WTC11 (cell line): ENCODE data around the gene OPN1SW. TPM values are rescaled to one million over a fixed set of nuclear protein-coding genes. Genes with fewer than 3 reads are reported as not detected.

ENCODE experiments used
- ATAC-seq: fragments of 200-7000 bp; cut with Tn5 transposase; 2 replicates; pipeline ENCODE4 v1.10.0; 2021; ENCODE audit warnings: mild to moderate bottlenecking, moderate library complexity
- CTCF ChIA-PET: fragments of 300-600 bp; sonication (Branson Sonifier 250); formaldehyde crosslinking; loops from one replicate; lab custom pipeline; 2021; ENCODE audit warnings: antibody characterized with exemption; lab: Charles Lee
- POLR2A ChIA-PET: fragments of 350-600 bp; sonication (Branson Sonifier 250); formaldehyde crosslinking; loops from one replicate; lab custom pipeline; 2021; ENCODE audit warnings: antibody characterized with exemption; lab: Charles Lee
- DNase-seq: peaks from one replicate; pipeline ENCODE4 v3.0.0; 2021; ENCODE audit warnings: low spot score
- H3K27ac Mint-ChIP-seq: 2 replicates; pipeline ENCODE4 v1.8.0; 2021; ENCODE audit warnings: mixed read lengths
- H3K27me3 Mint-ChIP-seq: 2 replicates; pipeline ENCODE4 v1.8.0; 2021; ENCODE audit warnings: low read depth, mild to moderate bottlenecking, moderate library complexity, mixed read lengths
- H3K36me3 Mint-ChIP-seq: 2 replicates; pipeline ENCODE4 v1.8.0; 2021; ENCODE audit warnings: mixed read lengths
- H3K4me1 Mint-ChIP-seq: 2 replicates; pipeline ENCODE4 v1.8.0; 2022; ENCODE audit warnings: mixed read lengths
- H3K4me3 Mint-ChIP-seq: 2 replicates; pipeline ENCODE4 v1.8.0; 2021; ENCODE audit warnings: mild to moderate bottlenecking, moderate library complexity, mixed read lengths
- H3K9me3 Mint-ChIP-seq: 2 replicates; pipeline ENCODE4 v1.8.0; 2021; ENCODE audit warnings: mixed read lengths
- CREM ChIP-seq: sonication (generic); formaldehyde crosslinking; IDR thresholded peaks from 2 replicates; pipeline ENCODE4 v1.8.1; 2022; ENCODE audit warnings: mild to moderate bottlenecking, missing genetic modification reagents, moderate library complexity
- EMX1 ChIP-seq: fragments of 250-450 bp; sonication (Bioruptor Pico); IDR thresholded peaks from 2 replicates; pipeline ENCODE4 v1.8.0; 2021; ENCODE audit warnings: mild to moderate bottlenecking
- ESRRA ChIP-seq: sonication (generic); formaldehyde crosslinking; IDR thresholded peaks from 2 replicates; pipeline ENCODE4 v1.8.1; 2022; ENCODE audit warnings: mild to moderate bottlenecking, missing genetic modification reagents, borderline replicate concordance
- FOXJ3 ChIP-seq: sonication (generic); formaldehyde crosslinking; IDR thresholded peaks from 2 replicates; pipeline ENCODE4 v1.9.0; 2021; ENCODE audit warnings: missing genetic modification reagents, mild to moderate bottlenecking, borderline replicate concordance
- GABPB1 ChIP-seq: sonication (generic); formaldehyde crosslinking; IDR thresholded peaks from 2 replicates; pipeline ENCODE4 v1.8.1; 2023; ENCODE audit warnings: mild to moderate bottlenecking, missing genetic modification reagents
- GTF2I ChIP-seq: fragments of 250-450 bp; sonication (Bioruptor Pico); conservative IDR thresholded peaks from 2 replicates; pipeline ENCODE4 v1.4.0; 2021; ENCODE audit warnings: mild to moderate bottlenecking
- NR3C1 ChIP-seq: sonication (generic); formaldehyde crosslinking; conservative IDR thresholded peaks from 2 replicates; pipeline ENCODE4 v1.8.1; 2023; ENCODE audit warnings: low read depth, mild to moderate bottlenecking, missing genetic modification reagents
- ZNF232 ChIP-seq: sonication (generic); formaldehyde crosslinking; IDR thresholded peaks from 2 replicates; pipeline ENCODE4 v1.8.0; 2022; ENCODE audit warnings: mild to moderate bottlenecking, missing genetic modification reagents
- total RNA-seq: library from RNA; stranded (reverse); gene quantifications from 3 replicates; pipeline ENCODE4 v1.2.3, GENCODE V29; 2021
- TF ChIP-seq, protein P1 (sequence below): sonication (generic); formaldehyde crosslinking; IDR thresholded peaks from 2 replicates; pipeline ENCODE4 v1.8.1; 2022; ENCODE audit warnings: mild to moderate bottlenecking, missing genetic modification reagents, moderate library complexity, borderline replicate concordance
- TF ChIP-seq, protein P2 (sequence below): sonication (generic); formaldehyde crosslinking; IDR thresholded peaks from 2 replicates; pipeline ENCODE4 v1.8.0; 2022; ENCODE audit warnings: mild to moderate bottlenecking, missing genetic modification reagents
- TF ChIP-seq, protein P3 (sequence below): sonication (generic); formaldehyde crosslinking; conservative IDR thresholded peaks from 2 replicates; pipeline ENCODE4 v1.8.1; 2022; ENCODE audit warnings: mild to moderate bottlenecking, missing genetic modification reagents
- TF ChIP-seq, protein P4 (sequence below): fragments of 200-600 bp; IDR thresholded peaks from 2 replicates; pipeline ENCODE4 v1.8.0; 2022; ENCODE audit warnings: antibody characterized with exemption
- TF ChIP-seq, protein P5 (sequence below): sonication (generic); formaldehyde crosslinking; IDR thresholded peaks from 2 replicates; pipeline ENCODE4 v1.8.1; 2023; ENCODE audit warnings: mild to moderate bottlenecking, missing genetic modification reagents, borderline replicate concordance
- TF ChIP-seq, protein P6 (sequence below): sonication (generic); formaldehyde crosslinking; IDR thresholded peaks from 2 replicates; pipeline ENCODE4 v1.8.0; 2023; ENCODE audit warnings: missing genetic modification reagents, mild to moderate bottlenecking, borderline replicate concordance
- TF ChIP-seq, protein P7 (sequence below): sonication (generic); formaldehyde crosslinking; IDR thresholded peaks from 2 replicates; pipeline ENCODE4 v1.8.1; 2023; ENCODE audit warnings: mild to moderate bottlenecking, moderate library complexity, missing genetic modification reagents

The OPN1SW gene
- total RNA-seq, 1 experiment from 2014 or later = not detected

DNA sequence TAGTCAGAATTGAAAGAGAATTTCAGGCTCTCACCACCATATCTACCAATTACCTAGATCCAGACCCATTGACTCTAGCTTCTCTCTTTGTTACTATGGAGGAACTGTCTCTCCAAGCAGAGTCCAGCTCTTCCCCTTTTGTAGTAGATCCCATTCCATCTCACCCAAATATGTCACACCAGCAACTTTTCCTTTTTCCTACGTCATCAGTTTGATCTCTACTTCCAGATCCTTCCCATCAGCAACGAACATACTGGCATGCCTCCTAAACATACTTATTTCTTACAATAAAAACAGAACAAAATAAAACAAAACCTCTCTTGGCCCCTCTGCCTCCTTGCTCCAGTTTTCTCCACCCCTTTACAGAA lies 42.3 kb downstream of the OPN1SW start:
- no peak overlapping the region for H3K4me3 Mint-ChIP-seq
- no peaks in the 10 kb centered on the region for H3K9me3 Mint-ChIP-seq
- no peaks in the 10 kb centered on the region for H3K36me3 Mint-ChIP-seq
- TF ChIP-seq, protein P1, sequence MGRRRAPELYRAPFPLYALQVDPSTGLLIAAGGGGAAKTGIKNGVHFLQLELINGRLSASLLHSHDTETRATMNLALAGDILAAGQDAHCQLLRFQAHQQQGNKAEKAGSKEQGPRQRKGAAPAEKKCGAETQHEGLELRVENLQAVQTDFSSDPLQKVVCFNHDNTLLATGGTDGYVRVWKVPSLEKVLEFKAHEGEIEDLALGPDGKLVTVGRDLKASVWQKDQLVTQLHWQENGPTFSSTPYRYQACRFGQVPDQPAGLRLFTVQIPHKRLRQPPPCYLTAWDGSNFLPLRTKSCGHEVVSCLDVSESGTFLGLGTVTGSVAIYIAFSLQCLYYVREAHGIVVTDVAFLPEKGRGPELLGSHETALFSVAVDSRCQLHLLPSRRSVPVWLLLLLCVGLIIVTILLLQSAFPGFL = no peak
- TF ChIP-seq, protein P2, sequence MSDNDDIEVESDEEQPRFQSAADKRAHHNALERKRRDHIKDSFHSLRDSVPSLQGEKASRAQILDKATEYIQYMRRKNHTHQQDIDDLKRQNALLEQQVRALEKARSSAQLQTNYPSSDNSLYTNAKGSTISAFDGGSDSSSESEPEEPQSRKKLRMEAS (CRISPR knock-in tag) = no peak
- TF ChIP-seq, protein P3, sequence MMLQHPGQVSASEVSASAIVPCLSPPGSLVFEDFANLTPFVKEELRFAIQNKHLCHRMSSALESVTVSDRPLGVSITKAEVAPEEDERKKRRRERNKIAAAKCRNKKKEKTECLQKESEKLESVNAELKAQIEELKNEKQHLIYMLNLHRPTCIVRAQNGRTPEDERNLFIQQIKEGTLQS (CRISPR knock-in tag) = no peak
- TF ChIP-seq, protein P4, sequence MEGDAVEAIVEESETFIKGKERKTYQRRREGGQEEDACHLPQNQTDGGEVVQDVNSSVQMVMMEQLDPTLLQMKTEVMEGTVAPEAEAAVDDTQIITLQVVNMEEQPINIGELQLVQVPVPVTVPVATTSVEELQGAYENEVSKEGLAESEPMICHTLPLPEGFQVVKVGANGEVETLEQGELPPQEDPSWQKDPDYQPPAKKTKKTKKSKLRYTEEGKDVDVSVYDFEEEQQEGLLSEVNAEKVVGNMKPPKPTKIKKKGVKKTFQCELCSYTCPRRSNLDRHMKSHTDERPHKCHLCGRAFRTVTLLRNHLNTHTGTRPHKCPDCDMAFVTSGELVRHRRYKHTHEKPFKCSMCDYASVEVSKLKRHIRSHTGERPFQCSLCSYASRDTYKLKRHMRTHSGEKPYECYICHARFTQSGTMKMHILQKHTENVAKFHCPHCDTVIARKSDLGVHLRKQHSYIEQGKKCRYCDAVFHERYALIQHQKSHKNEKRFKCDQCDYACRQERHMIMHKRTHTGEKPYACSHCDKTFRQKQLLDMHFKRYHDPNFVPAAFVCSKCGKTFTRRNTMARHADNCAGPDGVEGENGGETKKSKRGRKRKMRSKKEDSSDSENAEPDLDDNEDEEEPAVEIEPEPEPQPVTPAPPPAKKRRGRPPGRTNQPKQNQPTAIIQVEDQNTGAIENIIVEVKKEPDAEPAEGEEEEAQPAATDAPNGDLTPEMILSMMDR = no peak
- TF ChIP-seq GABPB1 (CRISPR knock-in tag) (no peak), FOXJ3 (CRISPR knock-in tag) (no peak), CREM (CRISPR knock-in tag) (no peak), ZNF232 (no peak), EMX1 (CRISPR knock-in tag) (no peak), GTF2I (no peak), ESRRA (CRISPR knock-in tag) (no peak), NR3C1 (CRISPR knock-in tag) (no peak)
- TF ChIP-seq, protein P5, sequence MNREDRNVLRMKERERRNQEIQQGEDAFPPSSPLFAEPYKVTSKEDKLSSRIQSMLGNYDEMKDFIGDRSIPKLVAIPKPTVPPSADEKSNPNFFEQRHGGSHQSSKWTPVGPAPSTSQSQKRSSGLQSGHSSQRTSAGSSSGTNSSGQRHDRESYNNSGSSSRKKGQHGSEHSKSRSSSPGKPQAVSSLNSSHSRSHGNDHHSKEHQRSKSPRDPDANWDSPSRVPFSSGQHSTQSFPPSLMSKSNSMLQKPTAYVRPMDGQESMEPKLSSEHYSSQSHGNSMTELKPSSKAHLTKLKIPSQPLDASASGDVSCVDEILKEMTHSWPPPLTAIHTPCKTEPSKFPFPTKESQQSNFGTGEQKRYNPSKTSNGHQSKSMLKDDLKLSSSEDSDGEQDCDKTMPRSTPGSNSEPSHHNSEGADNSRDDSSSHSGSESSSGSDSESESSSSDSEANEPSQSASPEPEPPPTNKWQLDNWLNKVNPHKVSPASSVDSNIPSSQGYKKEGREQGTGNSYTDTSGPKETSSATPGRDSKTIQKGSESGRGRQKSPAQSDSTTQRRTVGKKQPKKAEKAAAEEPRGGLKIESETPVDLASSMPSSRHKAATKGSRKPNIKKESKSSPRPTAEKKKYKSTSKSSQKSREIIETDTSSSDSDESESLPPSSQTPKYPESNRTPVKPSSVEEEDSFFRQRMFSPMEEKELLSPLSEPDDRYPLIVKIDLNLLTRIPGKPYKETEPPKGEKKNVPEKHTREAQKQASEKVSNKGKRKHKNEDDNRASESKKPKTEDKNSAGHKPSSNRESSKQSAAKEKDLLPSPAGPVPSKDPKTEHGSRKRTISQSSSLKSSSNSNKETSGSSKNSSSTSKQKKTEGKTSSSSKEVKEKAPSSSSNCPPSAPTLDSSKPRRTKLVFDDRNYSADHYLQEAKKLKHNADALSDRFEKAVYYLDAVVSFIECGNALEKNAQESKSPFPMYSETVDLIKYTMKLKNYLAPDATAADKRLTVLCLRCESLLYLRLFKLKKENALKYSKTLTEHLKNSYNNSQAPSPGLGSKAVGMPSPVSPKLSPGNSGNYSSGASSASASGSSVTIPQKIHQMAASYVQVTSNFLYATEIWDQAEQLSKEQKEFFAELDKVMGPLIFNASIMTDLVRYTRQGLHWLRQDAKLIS (CRISPR knock-in tag) = no peak
- TF ChIP-seq, protein P6, sequence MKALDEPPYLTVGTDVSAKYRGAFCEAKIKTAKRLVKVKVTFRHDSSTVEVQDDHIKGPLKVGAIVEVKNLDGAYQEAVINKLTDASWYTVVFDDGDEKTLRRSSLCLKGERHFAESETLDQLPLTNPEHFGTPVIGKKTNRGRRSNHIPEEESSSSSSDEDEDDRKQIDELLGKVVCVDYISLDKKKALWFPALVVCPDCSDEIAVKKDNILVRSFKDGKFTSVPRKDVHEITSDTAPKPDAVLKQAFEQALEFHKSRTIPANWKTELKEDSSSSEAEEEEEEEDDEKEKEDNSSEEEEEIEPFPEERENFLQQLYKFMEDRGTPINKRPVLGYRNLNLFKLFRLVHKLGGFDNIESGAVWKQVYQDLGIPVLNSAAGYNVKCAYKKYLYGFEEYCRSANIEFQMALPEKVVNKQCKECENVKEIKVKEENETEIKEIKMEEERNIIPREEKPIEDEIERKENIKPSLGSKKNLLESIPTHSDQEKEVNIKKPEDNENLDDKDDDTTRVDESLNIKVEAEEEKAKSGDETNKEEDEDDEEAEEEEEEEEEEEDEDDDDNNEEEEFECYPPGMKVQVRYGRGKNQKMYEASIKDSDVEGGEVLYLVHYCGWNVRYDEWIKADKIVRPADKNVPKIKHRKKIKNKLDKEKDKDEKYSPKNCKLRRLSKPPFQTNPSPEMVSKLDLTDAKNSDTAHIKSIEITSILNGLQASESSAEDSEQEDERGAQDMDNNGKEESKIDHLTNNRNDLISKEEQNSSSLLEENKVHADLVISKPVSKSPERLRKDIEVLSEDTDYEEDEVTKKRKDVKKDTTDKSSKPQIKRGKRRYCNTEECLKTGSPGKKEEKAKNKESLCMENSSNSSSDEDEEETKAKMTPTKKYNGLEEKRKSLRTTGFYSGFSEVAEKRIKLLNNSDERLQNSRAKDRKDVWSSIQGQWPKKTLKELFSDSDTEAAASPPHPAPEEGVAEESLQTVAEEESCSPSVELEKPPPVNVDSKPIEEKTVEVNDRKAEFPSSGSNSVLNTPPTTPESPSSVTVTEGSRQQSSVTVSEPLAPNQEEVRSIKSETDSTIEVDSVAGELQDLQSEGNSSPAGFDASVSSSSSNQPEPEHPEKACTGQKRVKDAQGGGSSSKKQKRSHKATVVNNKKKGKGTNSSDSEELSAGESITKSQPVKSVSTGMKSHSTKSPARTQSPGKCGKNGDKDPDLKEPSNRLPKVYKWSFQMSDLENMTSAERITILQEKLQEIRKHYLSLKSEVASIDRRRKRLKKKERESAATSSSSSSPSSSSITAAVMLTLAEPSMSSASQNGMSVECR = no peak
- TF ChIP-seq, protein P7, sequence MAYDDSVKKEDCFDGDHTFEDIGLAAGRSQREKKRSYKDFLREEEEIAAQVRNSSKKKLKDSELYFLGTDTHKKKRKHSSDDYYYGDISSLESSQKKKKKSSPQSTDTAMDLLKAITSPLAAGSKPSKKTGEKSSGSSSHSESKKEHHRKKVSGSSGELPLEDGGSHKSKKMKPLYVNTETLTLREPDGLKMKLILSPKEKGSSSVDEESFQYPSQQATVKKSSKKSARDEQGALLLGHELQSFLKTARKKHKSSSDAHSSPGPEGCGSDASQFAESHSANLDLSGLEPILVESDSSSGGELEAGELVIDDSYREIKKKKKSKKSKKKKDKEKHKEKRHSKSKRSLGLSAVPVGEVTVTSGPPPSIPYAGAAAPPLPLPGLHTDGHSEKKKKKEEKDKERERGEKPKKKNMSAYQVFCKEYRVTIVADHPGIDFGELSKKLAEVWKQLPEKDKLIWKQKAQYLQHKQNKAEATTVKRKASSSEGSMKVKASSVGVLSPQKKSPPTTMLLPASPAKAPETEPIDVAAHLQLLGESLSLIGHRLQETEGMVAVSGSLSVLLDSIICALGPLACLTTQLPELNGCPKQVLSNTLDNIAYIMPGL (CRISPR knock-in tag) = no peak
- ATAC-seq = no peak
- ChIA-PET POLR2A (no interaction called here), CTCF (interaction anchor here (0.8 kb wide), 1 partner anchor 24 kb away, joined by 3 read pairs; no protein-coding TSS in a partner anchor)
- H3K4me1 Mint-ChIP-seq = peaks cover 1% of the 10 kb centered on the region
- peaks cover 19% of the 10 kb centered on the region for H3K27me3 Mint-ChIP-seq
- no peak overlapping the region for H3K27ac Mint-ChIP-seq
- DNase-seq = no peak
